IMR-90 (cell line): Measurements from ENCODE around the gene SLC29A1. TPM values are rescaled to one million over a fixed set of nuclear protein-coding genes. Genes with fewer than 3 reads are reported as not detected.
"Not testable (repeated sequence)": the region's sequence is repeated elsewhere in the genome, so short reads cannot be mapped to it uniquely, and the experiment has no call there.

Source experiments
- ATAC-seq: fragments of 200-7000 bp; cut with Tn5 transposase; 2 replicates; pipeline ENCODE4 v1.9.1; 2020; ENCODE audit warnings: low read depth, mild to moderate bottlenecking, moderate library complexity
- BruUV-seq: library from RNA; stranded (reverse); fragments of 400-500 nt; replicated peaks from 2 replicates; lab custom pipeline; 2021; lab: Mats Ljungman, UMichigan
- CTCF ChIA-PET: fragments of 300-600 bp; formaldehyde crosslinking; extraction: SDS; loops from one replicate; lab custom pipeline; 2021; ENCODE audit warnings: antibody characterized with exemption; lab: Yijun Ruan, JAX
- POLR2A ChIA-PET: fragments of 300-600 bp; sonication (Branson Sonifier 250); formaldehyde crosslinking; loops from one replicate; lab custom pipeline; 2022; ENCODE audit warnings: antibody characterized with exemption; ENCODE audit not compliant: unreplicated experiment; lab: Charles Lee
- DNase-seq: peaks from one replicate; pipeline ENCODE4 v3.0.0; 2013
- H2AFZ ChIP-seq: replicated peaks from 2 replicates; pipeline ENCODE3; 2013; ENCODE audit warnings: low read length, mild to moderate bottlenecking; ENCODE audit not compliant: poor library complexity
- H2AK5ac ChIP-seq: 2 replicates; pipeline ENCODE4 v1.6.1; 2013; ENCODE audit warnings: low read depth, low read length, inconsistent platforms
- H2AK9ac ChIP-seq: replicated peaks from 2 replicates; pipeline ENCODE3; 2013; ENCODE audit warnings: mild to moderate bottlenecking, low read depth, low read length, moderate library complexity; ENCODE audit not compliant: poor library complexity
- H2BK120ac ChIP-seq: 2 replicates; pipeline ENCODE4 v1.6.1; 2013; ENCODE audit warnings: low read depth, low read length, inconsistent platforms
- H2BK15ac ChIP-seq: 3 replicates; pipeline ENCODE4 v1.6.1; 2013; ENCODE audit warnings: low read depth, low read length, inconsistent platforms
- H2BK20ac ChIP-seq: 2 replicates; pipeline ENCODE4 v1.6.1; 2013; ENCODE audit warnings: low read depth, mild to moderate bottlenecking, inconsistent platforms, low read length, moderate library complexity
- H2BK5ac ChIP-seq: 2 replicates; pipeline ENCODE4 v1.6.1; 2013; ENCODE audit warnings: mild to moderate bottlenecking, low read depth, low read length, inconsistent platforms; ENCODE audit not compliant: poor library complexity, severe bottlenecking
- H3K14ac ChIP-seq: replicated peaks from 2 replicates; pipeline ENCODE4 v1.6.1; 2013; ENCODE audit warnings: low read depth, low read length, inconsistent platforms
- H3K18ac ChIP-seq: 2 replicates; pipeline ENCODE4 v1.6.1; 2013; ENCODE audit warnings: low read depth, low read length, control low read depth
- H3K23ac ChIP-seq: 2 replicates; pipeline ENCODE4 v1.6.1; 2013; ENCODE audit warnings: low read depth, low read length, inconsistent platforms
- H3K27ac ChIP-seq: 2 replicates; pipeline ENCODE4 v1.5.1; 2013; ENCODE audit warnings: mild to moderate bottlenecking, control low read depth, low read length; ENCODE audit not compliant: insufficient read depth
- H3K27me3 ChIP-seq: 2 replicates; pipeline ENCODE4 v1.6.1; 2013; ENCODE audit warnings: low read length; ENCODE audit not compliant: control insufficient read depth, insufficient read depth
- H3K36me3 ChIP-seq: 2 replicates; pipeline ENCODE4 v1.6.1; 2013; ENCODE audit warnings: low read length, mixed read lengths; ENCODE audit not compliant: control insufficient read depth, insufficient read depth
- H3K4ac ChIP-seq: 2 replicates; pipeline ENCODE4 v1.6.1; 2013; ENCODE audit warnings: low read depth, low read length, inconsistent platforms
- H3K4me1 ChIP-seq: 2 replicates; pipeline ENCODE4 v1.6.1; 2013; ENCODE audit warnings: low read length, mixed read lengths; ENCODE audit not compliant: control insufficient read depth, insufficient read depth
- H3K4me2 ChIP-seq: 2 replicates; pipeline ENCODE4 v1.6.1; 2013; ENCODE audit warnings: low read depth, mild to moderate bottlenecking, control low read depth, low read length, moderate library complexity
- H3K4me3 ChIP-seq: 2 replicates; pipeline ENCODE4 v1.5.1; 2013; ENCODE audit warnings: low read depth, mild to moderate bottlenecking, control low read depth, low read length, moderate library complexity; ENCODE audit not compliant: insufficient read depth
- H3K56ac ChIP-seq: 2 replicates; pipeline ENCODE4 v1.6.1; 2013; ENCODE audit warnings: low read length, inconsistent platforms; ENCODE audit not compliant: insufficient read depth; ENCODE audit errors: extremely low read depth
- H3K79me1 ChIP-seq, 2 experiments: 2 replicates each; pipeline ENCODE4 v1.6.1; 2013; ENCODE audit warnings: low read length in 2 of 2, inconsistent platforms in 1 of 2, low read depth in 1 of 2
- H3K9ac ChIP-seq: 2 replicates; pipeline ENCODE4 v1.6.1; 2013; ENCODE audit warnings: low read depth, low read length, control low read depth
- H3K9me1 ChIP-seq: 2 replicates; pipeline ENCODE4 v1.6.1; 2013; ENCODE audit warnings: low read length, inconsistent platforms; ENCODE audit not compliant: insufficient read depth
- H3K9me3 ChIP-seq: 2 replicates; pipeline ENCODE4 v1.6.1; 2013; ENCODE audit warnings: low read length; ENCODE audit not compliant: control insufficient read depth, insufficient read depth
- H4K20me1 ChIP-seq: 2 replicates; pipeline ENCODE4 v1.6.1; 2013; ENCODE audit warnings: low read length, inconsistent platforms; ENCODE audit not compliant: insufficient read depth
- H4K5ac ChIP-seq: 2 replicates; pipeline ENCODE4 v1.6.1; 2013; ENCODE audit warnings: mild to moderate bottlenecking, low read depth, low read length, control low read depth
- H4K8ac ChIP-seq, 2 experiments: 2 replicates each; pipeline ENCODE4 v1.6.1; 2013; ENCODE audit warnings: low read depth in 2 of 2, low read length in 2 of 2, control low read depth in 1 of 2, inconsistent platforms in 1 of 2
- H4K91ac ChIP-seq: 2 replicates; pipeline ENCODE4 v1.6.1; 2013; ENCODE audit warnings: low read depth, low read length, inconsistent platforms; ENCODE audit not compliant: insufficient read depth
- CHD1 ChIP-seq: IDR thresholded peaks from 2 replicates; pipeline ENCODE4 v1.6.1; 2012; ENCODE audit warnings: low read depth, low read length, improper control_type of control experiment
- MAFK ChIP-seq: IDR thresholded peaks from 2 replicates; pipeline ENCODE4 v1.6.1; 2012; ENCODE audit warnings: low read depth, low read length, improper control_type of control experiment
- POLR2A ChIP-seq: IDR thresholded peaks from 2 replicates; pipeline ENCODE4 v1.6.1; 2012; ENCODE audit warnings: mild to moderate bottlenecking, low read depth, low read length
- WGBS, 2 experiments: methylation state at CpG; one replicate each; pipeline versions ENCODE4 v1.1.5 to v1.1.7; 2013; ENCODE audit warnings: missing lambda C conversion rate in 2 of 2; ENCODE audit not compliant: insufficient read length in 1 of 2; ENCODE audit errors: extremely low coverage in 2 of 2; 5-methylcytosine and 5-hydroxymethylcytosine counted together
- dilution Hi-C: fragments of 300-500 bp; cut with HindIII; formaldehyde crosslinking; loops from one replicate; pipeline ENCODE4 v1.14.3; 2018; ENCODE audit warnings: low sequenced_read_pairs; ENCODE audit not compliant: unreplicated experiment
- in situ Hi-C: fragments of 300-500 bp; cut with MboI; formaldehyde crosslinking; loops from 3 replicates; pipeline ENCODE4 v1.14.3; 2019; ENCODE audit warnings: low sequenced_read_pairs, inconsistent platforms, mixed read lengths
- intact Hi-C: fragments of 100-400 bp; cut with micrococcal nuclease; formaldehyde crosslinking; loops from 2 replicates; pipeline ENCODE4 v1.10.0; 2022
- polyA plus RNA-seq, 3 experiments: library from polyadenylated mRNA; depleted of rRNA; stranded (reverse); fragments of >200 nt; gene quantifications; 2 replicates each; pipeline ENCODE4 v1.2.3, GENCODE V29; 2012; ENCODE audit warnings: low replicate concordance in 1 of 3
- total RNA-seq: library from RNA; depleted of rRNA; stranded (reverse); fragments of >200 nt; gene quantifications from 2 replicates; pipeline ENCODE4 v1.2.3, GENCODE V29; 2012

Gene SLC29A1
- total and polyA plus RNA-seq, 2 of the 4 experiments (the other 2 are of a cell fraction), result 4.1 to 22.1 TPM

GRCh38 chr6:44230034-44230675 is 6.8 kb downstream of the SLC29A1 start:
- dilution Hi-C loops, result no loop called here
- H3K9ac ChIP-seq, result no peak overlapping the region
- peaks cover 10% of the 10 kb centered on the region for H3K4me1 ChIP-seq
- H3K18ac ChIP-seq, result no peak overlapping the region
- no peaks in the 10 kb centered on the region for H3K79me1 ChIP-seq
- ChIA-PET POLR2A (no interaction called here), CTCF (no interaction called here)
- H2BK120ac ChIP-seq, result no peak overlapping the region
- H2AK5ac ChIP-seq, result no peak overlapping the region
- no peaks in the 10 kb centered on the region for H4K20me1 ChIP-seq
- no peak overlapping the region for H2BK5ac ChIP-seq
- H2AFZ ChIP-seq, result no peak overlapping the region
- ATAC-seq, result no peak
- intact Hi-C loops, result no loop called here
- no peak overlapping the region for H4K5ac ChIP-seq
- no peaks in the 10 kb centered on the region for H3K9me1 ChIP-seq
- H3K4ac ChIP-seq, result no peak overlapping the region
- H3K14ac ChIP-seq, result no peak overlapping the region
- no peak overlapping the region for H3K4me3 ChIP-seq
- no peak overlapping the region for H2AK9ac ChIP-seq
- no TSS peak for BruUV-seq
- H3K4me2 ChIP-seq, result no peak overlapping the region
- no peak overlapping the region for H2BK15ac ChIP-seq
- in situ Hi-C loops, result loop anchor here (5.0 kb wide), 1 partner anchor 58 kb away; no protein-coding TSS in a partner anchor
- peaks cover 2% of the 10 kb centered on the region; the same call in 1 of the 2 replicates for H3K36me3 ChIP-seq
- H3K56ac ChIP-seq, result no peak overlapping the region
- H2BK20ac ChIP-seq, result no peak overlapping the region
- H3K23ac ChIP-seq, result no peak overlapping the region
- no peaks in the 10 kb centered on the region for H3K9me3 ChIP-seq
- H3K27me3 ChIP-seq, result no peaks in the 10 kb centered on the region
- no CpG with 5 or more reads among the region's 10 CpGs for WGBS, 2 experiments
- TF ChIP-seq POLR2A (no peak), CHD1 (no peak), MAFK (no peak)
- H4K8ac ChIP-seq, result no peak overlapping the region
- no peak for DNase-seq
- no peak overlapping the region for H3K27ac ChIP-seq
- H4K91ac ChIP-seq, result no peak overlapping the region

GRCh38 chr6:44231426-44231825 is 8.0 kb downstream of the SLC29A1 start:
- peaks cover 11% of the 10 kb centered on the region for H3K4me1 ChIP-seq
- H3K27me3 ChIP-seq, H3K4me2 ChIP-seq, H3K27ac ChIP-seq, BruUV-seq, H3K9ac ChIP-seq, H3K14ac ChIP-seq, H3K4me3 ChIP-seq, H3K36me3 ChIP-seq, H2BK15ac ChIP-seq, H3K4ac ChIP-seq, H3K9me3 ChIP-seq, H3K56ac ChIP-seq, POLR2A ChIA-PET, dilution Hi-C loops, H4K5ac ChIP-seq, H2AK5ac ChIP-seq, H3K18ac ChIP-seq, H2AFZ ChIP-seq, ATAC-seq, H2BK20ac ChIP-seq, H3K23ac ChIP-seq, H3K79me1 ChIP-seq, H4K20me1 ChIP-seq, DNase-seq, H3K9me1 ChIP-seq, H2BK120ac ChIP-seq, H4K8ac ChIP-seq, H2AK9ac ChIP-seq, H2BK5ac ChIP-seq, CTCF ChIA-PET, H4K91ac ChIP-seq, intact Hi-C loops: not testable (repeated sequence)
- no CpG with 5 or more reads among the region's 9 CpGs for WGBS, 2 experiments
- in situ Hi-C loops, result loop anchor here (5.0 kb wide), 1 partner anchor 59 kb away; no protein-coding TSS in a partner anchor
